ENCODE results near the gene PDF.

PDF gene

GRCh38 chr16:69339289-69340094 lies 9.1 kb upstream of the PDF start, which contains the start of the genes COG8 and NIP7:
Gene COG8, minus strand, starts transcription at chr16:69339564. Its CDS starts 12 bp downstream, at chr16:69339552.
Gene NIP7, plus strand, starts transcription at chr16:69339772. Its CDS starts 58 bp downstream, at chr16:69339830.
- DNase-seq, result peak; percentile 97 to 99 (median 99)

GRCh38 chr16:69338557-69339288 lies 8.3 kb upstream of the PDF start:
- DNase-seq, result no peak

GRCh38 chr16:69334696-69335095 lies 4.3 kb upstream of the PDF start:
- no peak for DNase-seq

GRCh38 chr16:69329369-69330285 lies 761 bp downstream of the PDF start:
- peak in 2 of 3 donors; percentile 11 to 38 for DNase-seq

GRCh38 chr16:69328854-69329316 lies 1.5 kb downstream of the PDF start:
- no peak for DNase-seq

- DNase-seq, result no peak
Observed at GRCh38 chr16:69327585-69328310, 2.6 kb downstream of the PDF start.

GRCh38 chr16:69326172-69326873 lies 4.1 kb downstream of the PDF start:
- DNase-seq, result no peak

GRCh38 chr16:69325784-69326171 lies 4.6 kb downstream of the PDF start:
- DNase-seq, result no peak

GRCh38 chr16:69324585-69325253 lies 5.7 kb downstream of the PDF start:
- no peak for DNase-seq

GRCh38 chr16:69324013-69324531 lies 6.3 kb downstream of the PDF start:
- DNase-seq, result peak; percentile 45 to 73 (median 47)

- DNase-seq, result no peak
Observed at GRCh38 chr16:69323415-69323814, 7.0 kb downstream of the PDF start.

- DNase-seq, result no peak
Observed at GRCh38 chr16:69322343-69322742, 8.0 kb downstream of the PDF start.

- DNase-seq, result no peak
Observed at GRCh38 chr16:69321080-69321479, 9.3 kb downstream of the PDF start.

GRCh38 chr16:69320740-69321073 lies 9.7 kb downstream of the PDF start:
- no peak for DNase-seq

GRCh38 chr16:69319826-69320739 lies 10.3 kb downstream of the PDF start:
- DNase-seq, result no peak

GRCh38 chr16:69319381-69319780 lies 11.0 kb downstream of the PDF start:
- DNase-seq, result no peak

GRCh38 chr16:69318911-69319289 lies 11.5 kb downstream of the PDF start:
- DNase-seq, result no peak

- DNase-seq, result no peak
Observed at GRCh38 chr16:69318177-69318910, 12.0 kb downstream of the PDF start.

- no peak for DNase-seq
Observed at GRCh38 chr16:69316595-69317034, 13.8 kb downstream of the PDF start.

All from suppressor macrophage treated with lipopolysaccharide for 1 hour (primary cell).